A549 treated with Hydrocortisone at 1 μM for 4 hours (cell line): ENCODE results near the gene ATXN8OS. TPM values are rescaled to one million over a fixed set of nuclear protein-coding genes. Genes with fewer than 3 reads are reported as not detected.

Experiments used
- total RNA-seq: library from RNA; stranded (reverse); fragments of 200-300 nt; extraction: Qiagen RNA extraction; gene quantifications from 5 replicates; pipeline ENCODE4 v1.2.3, GENCODE V29; 2022

The ATXN8OS gene
- total RNA-seq: not detected in 5 replicates

GRCh38 chr13:70107498-70108281, at the start of gene ATXN8OS:
ATXN8OS (plus strand) TSS chr13:70107826.

GRCh38 chr13:70108356-70109105, 905 bp downstream of the ATXN8OS start, which contains the start of gene KLHL1:
KLHL1 (minus strand) TSS chr13:70108452; CDS start chr13:70107699, 753 bp downstream.

Other genes starting within 250 kb of the ATXN8OS start
- gene KLHL1, start 626 bp downstream of the ATXN8OS start, total RNA-seq: not detected in 5 replicates